OCI-LY7 (cell line): Measurements from ENCODE around the gene FNBP1.

Source experiments
- CTCF ChIP-seq: fragments of 200-600 bp; sonication (generic); conservative IDR thresholded peaks from 2 replicates; pipeline ENCODE4 v1.5.1; 2014; ENCODE audit warnings: mild to moderate bottlenecking, antibody characterized with exemption, low read length, moderate library complexity, mixed read lengths
- EZH2phosphoT487 ChIP-seq: fragments of 200-600 bp; sonication (generic); IDR thresholded peaks from 2 replicates; pipeline ENCODE4 v1.6.1; 2018; ENCODE audit warnings: low read depth, borderline replicate concordance, mild to moderate bottlenecking, mixed run types, antibody characterized with exemption, low read length, moderate library complexity, mixed read lengths

- TF ChIP-seq CTCF (no peak), EZH2phosphoT487 (no peak)
These were observed 59.1 kb downstream of the FNBP1 start for GRCh38 chr9:129983891-129984290.
